ENCODE results near the gene BIRC5.

GRCh38 chr17:78230996-78231935 lies 17.2 kb downstream of the BIRC5 start, which contains the start of gene TMEM235:
- TF ChIP-seq CTCF (IDR thresholded peaks at IDR 0.05 in 2 of 3, conservative IDR thresholded peaks at IDR 0.05 in 1 of 3; ENCODE audit: borderline replicate concordance in 1 of 3, insufficient read depth in 1 of 3, low read depth in 2 of 3, low read length in 2 of 3) (no peak), EZH2 (IDR thresholded peaks at IDR 0.05) (no peak), POLR2A (IDR thresholded peaks at IDR 0.05; ENCODE audit: borderline replicate concordance, extremely low read depth, insufficient read depth, insufficient read length) (no peak), RAD21 (IDR thresholded peaks at IDR 0.05; ENCODE audit: low read depth) (no peak), EGR1 (IDR thresholded peaks at IDR 0.05; ENCODE audit: low read depth) (no peak), POLR2AphosphoS5 (IDR thresholded peaks at IDR 0.05; ENCODE audit: low read depth, low read length) (no peak), ZNF274 (IDR thresholded peaks at IDR 0.05; ENCODE audit: low read depth, low read length) (no peak), YY1 (IDR thresholded peaks at IDR 0.05; ENCODE audit: extremely low read depth, insufficient replicate concordance, low read depth, low read length) (no peak), EZH2phosphoT487 (IDR thresholded peaks at IDR 0.05; ENCODE audit: borderline replicate concordance) (no peak), JUND (IDR thresholded peaks at IDR 0.05) (no peak), SRF (IDR thresholded peaks at IDR 0.05; ENCODE audit: low read depth) (no peak)

Measured in HCT116 (cell line).